A549 (cell line): ENCODE measurements around the gene HES4. TPM values are rescaled to one million over a fixed set of nuclear protein-coding genes. Genes with fewer than 3 reads are reported as not detected.

Source experiments
- ATAC-seq, 2 experiments: fragments of 200-7000 bp in 1 of 2; fragments of >200 bp in 1 of 2; cut with Nextera tagmentation in 1 of 2; cut with Tn5 transposase in 1 of 2; 3 replicates each; pipeline versions ENCODE4 v1.8.0 to v1.9.1; 2018 to 2020; ENCODE audit warnings: mild to moderate bottlenecking in 1 of 2, moderate library complexity in 1 of 2
- CTCF ChIA-PET: fragments of 300-600 bp; sonication (Branson Sonifier 250); formaldehyde crosslinking; extraction: SDS; loops from one replicate; lab custom pipeline; 2021; ENCODE audit warnings: antibody characterized with exemption, inconsistent platforms; lab: Yijun Ruan, JAX
- POLR2A ChIA-PET: fragments of 350-600 bp; formaldehyde crosslinking; extraction: SDS; loops from one replicate; lab custom pipeline; 2021; ENCODE audit warnings: antibody characterized with exemption, inconsistent platforms; lab: Yijun Ruan, JAX
- DNase-seq, 2 experiments: peaks; one replicate each; pipeline versions ENCODE4 v3.0.0 to v3.0.0-alpha.2; 2011 to 2016; ENCODE audit warnings: low read depth in 1 of 2, low spot score in 1 of 2
- FAIRE-seq: peaks from 2 replicates; lab custom pipeline; 2011; peaks lifted over from hg19 to GRCh38; lab: Jason Lieb, UNC
- H3K27ac ChIP-seq, 2 experiments: fragments of >200 bp; sonication (Bioruptor Twin); formaldehyde crosslinking; 3 replicates each; pipeline ENCODE4 v1.5.1; 2016 to 2017
- H3K4me1 ChIP-seq: fragments of >200 bp; sonication (Bioruptor Twin); formaldehyde crosslinking; 3 replicates; pipeline ENCODE4 v1.6.1; 2016
- H3K4me2 ChIP-seq: fragments of >200 bp; sonication (Bioruptor Twin); formaldehyde crosslinking; 3 replicates; pipeline ENCODE4 v1.6.1; 2016
- H3K4me3 ChIP-seq: fragments of >200 bp; sonication (Bioruptor Twin); formaldehyde crosslinking; 3 replicates; pipeline ENCODE4 v1.5.1; 2016
- H3K9me3 ChIP-seq: fragments of >200 bp; sonication (Bioruptor Twin); formaldehyde crosslinking; 3 replicates; pipeline ENCODE4 v1.6.1; 2016
- CBX2 ChIP-seq: fragments of 200-600 bp; sonication (generic); IDR thresholded peaks from 2 replicates; pipeline ENCODE4 v1.6.1; 2016; ENCODE audit warnings: low read depth, mild to moderate bottlenecking, borderline replicate concordance
- CBX8 ChIP-seq: fragments of 200-600 bp; sonication (generic); IDR thresholded peaks from 2 replicates; pipeline ENCODE4 v1.6.1; 2016
- CHD2 ChIP-seq: fragments of 150-350 bp; IDR thresholded peaks from 2 replicates; pipeline ENCODE4 v1.6.1; 2014; ENCODE audit warnings: low read length; ENCODE audit not compliant: partially characterized antibody
- EHF ChIP-seq: fragments of 250-450 bp; sonication (Bioruptor Pico); IDR thresholded peaks from 2 replicates; pipeline ENCODE4 v1.5.0; 2020; ENCODE audit warnings: mild to moderate bottlenecking
- EP300 ChIP-seq, 2 experiments: fragments of >200 bp; sonication (Bioruptor Twin); formaldehyde crosslinking; IDR thresholded peaks; 2 replicates in 1 of 2; 3 replicates in 1 of 2; pipeline ENCODE4 v1.6.1; 2016 to 2017
- FOSL2 ChIP-seq, 2 experiments: fragments of 450-650 bp in 1 of 2; fragments of >200 bp in 1 of 2; sonication (Bioruptor Twin) in 1 of 2; formaldehyde crosslinking; IDR thresholded peaks; 2 replicates each; pipeline versions ENCODE4 v1.5.0 to v1.6.1; 2016 to 2020; ENCODE audit warnings: mild to moderate bottlenecking in 1 of 2, moderate library complexity in 1 of 2
- HOXA7 ChIP-seq: fragments of 250-450 bp; sonication (Bioruptor Pico); IDR thresholded peaks from 2 replicates; pipeline ENCODE4 v1.5.0; 2020; ENCODE audit warnings: mild to moderate bottlenecking, moderate library complexity
- JUN ChIP-seq, 2 experiments: fragments of >200 bp; sonication (Bioruptor Twin); formaldehyde crosslinking; IDR thresholded peaks; 2 replicates in 1 of 2; 3 replicates in 1 of 2; pipeline ENCODE4 v1.6.1; 2016 to 2017
- KDM1A ChIP-seq: fragments of 200-600 bp; sonication (generic); IDR thresholded peaks from 2 replicates; pipeline ENCODE4 v1.6.1; 2016; ENCODE audit warnings: low read depth, mild to moderate bottlenecking
- MYC ChIP-seq: IDR thresholded peaks from 2 replicates; pipeline ENCODE4 v1.6.1; 2012; ENCODE audit warnings: mild to moderate bottlenecking, inconsistent platforms, low read length, improper control_type of control experiment, borderline replicate concordance
- NPAS2 ChIP-seq: fragments of 250-450 bp; sonication (Bioruptor Pico); IDR thresholded peaks from 2 replicates; pipeline ENCODE4 v1.8.0; 2022; ENCODE audit warnings: mild to moderate bottlenecking, moderate library complexity, borderline replicate concordance
- POLR2AphosphoS2 ChIP-seq: conservative IDR thresholded peaks from 2 replicates; pipeline ENCODE4 v1.6.1; 2012; ENCODE audit warnings: low read length, improper control_type of control experiment, inconsistent platforms
- RARB ChIP-seq: fragments of 250-450 bp; sonication (Bioruptor Pico); IDR thresholded peaks from 2 replicates; pipeline ENCODE4 v1.8.0; 2021; ENCODE audit warnings: mild to moderate bottlenecking, moderate library complexity
- SREBF2 ChIP-seq: fragments of 450-650 bp; IDR thresholded peaks from 2 replicates; pipeline ENCODE4 v1.6.1; 2014; ENCODE audit warnings: mild to moderate bottlenecking, moderate library complexity
- TP53 ChIP-seq: fragments of 250-450 bp; sonication (Bioruptor Pico); IDR thresholded peaks from 2 replicates; pipeline ENCODE4 v1.5.0; 2021; ENCODE audit warnings: mild to moderate bottlenecking, moderate library complexity
- ZC3H11A ChIP-seq: fragments of 450-650 bp; IDR thresholded peaks from 2 replicates; pipeline ENCODE4 v1.6.1; 2014; ENCODE audit warnings: antibody characterized with exemption, mild to moderate bottlenecking
- ZNF302 ChIP-seq: fragments of 250-450 bp; sonication (Bioruptor Pico); IDR thresholded peaks from 2 replicates; pipeline ENCODE4 v1.9.0; 2021; ENCODE audit warnings: inconsistent platforms, mild to moderate bottlenecking, moderate library complexity
- ZSCAN20 ChIP-seq: fragments of 250-450 bp; sonication (Bioruptor Pico); IDR thresholded peaks from 2 replicates; pipeline ENCODE4 v1.8.0; 2022; ENCODE audit warnings: mild to moderate bottlenecking, moderate library complexity
- WGBS: methylation state at CpG from one replicate; pipeline ENCODE4 v1.1.6; 2017; ENCODE audit errors: missing lambda C conversion rate; 5-methylcytosine and 5-hydroxymethylcytosine counted together
- polyA plus RNA-seq, 4 experiments: library from polyadenylated mRNA; depleted of rRNA in 3 of 4; stranded (reverse); fragments of >200 nt; fragmentation: RNase III in 1 of 4; extraction: RNeasy Plus Mini Kit Qiagen cat#74134 plus additional on column Dnase treatment in 1 of 4; gene quantifications; 2 replicates in 3 of 4; 3 replicates in 1 of 4; pipeline ENCODE4 v1.2.3, GENCODE V29; 2011 to 2017
- TF ChIP-seq, protein P1 (sequence below): IDR thresholded peaks from 2 replicates; pipeline ENCODE4 v1.6.1; 2012; ENCODE audit warnings: low read depth, borderline replicate concordance
- TF ChIP-seq, protein P2 (sequence below): fragments of 450-650 bp; IDR thresholded peaks from 2 replicates; pipeline ENCODE4 v1.6.1; 2014; ENCODE audit warnings: antibody characterized with exemption
- TF ChIP-seq, protein P3 (sequence below): IDR thresholded peaks from 2 replicates; pipeline ENCODE4 v1.6.1; 2012
- TF ChIP-seq, protein P4 (sequence below): fragments of 250-450 bp; sonication (Bioruptor Pico); IDR thresholded peaks from 2 replicates; pipeline ENCODE4 v1.5.0; 2021; ENCODE audit warnings: mild to moderate bottlenecking, moderate library complexity, borderline replicate concordance

HES4 gene
- polyA plus RNA-seq, 2 of the 4 experiments (the other 2 are of a cell fraction) = 5.9 to 8.4 TPM

DNA sequence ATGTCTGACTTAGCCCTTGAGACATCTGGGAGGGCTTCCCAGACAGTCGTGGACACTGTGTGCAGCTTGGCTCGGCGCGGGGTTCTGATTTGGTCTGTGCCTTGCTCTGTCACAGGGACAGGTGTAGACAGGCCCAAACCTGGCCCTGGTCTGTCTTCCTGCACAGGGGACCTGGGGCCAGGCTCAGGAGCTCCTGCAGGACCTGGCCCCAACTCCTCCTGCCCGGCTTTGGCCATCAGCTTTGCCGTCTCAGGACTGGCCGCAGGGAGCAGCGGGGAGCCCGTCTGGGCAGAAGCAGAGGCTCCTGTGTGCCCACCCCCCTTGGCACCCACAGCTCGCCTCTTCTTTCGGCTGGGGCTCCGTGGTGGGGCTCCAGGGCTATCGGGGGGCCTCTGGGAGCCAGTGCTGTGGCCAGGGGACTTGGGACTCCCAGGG is 19.7 kb downstream of the HES4 start (continued):
- TF ChIP-seq, protein P1, sequence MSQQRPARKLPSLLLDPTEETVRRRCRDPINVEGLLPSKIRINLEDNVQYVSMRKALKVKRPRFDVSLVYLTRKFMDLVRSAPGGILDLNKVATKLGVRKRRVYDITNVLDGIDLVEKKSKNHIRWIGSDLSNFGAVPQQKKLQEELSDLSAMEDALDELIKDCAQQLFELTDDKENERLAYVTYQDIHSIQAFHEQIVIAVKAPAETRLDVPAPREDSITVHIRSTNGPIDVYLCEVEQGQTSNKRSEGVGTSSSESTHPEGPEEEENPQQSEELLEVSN = no peak
- no peak for TF ChIP-seq MYC
- TF ChIP-seq, protein P2, sequence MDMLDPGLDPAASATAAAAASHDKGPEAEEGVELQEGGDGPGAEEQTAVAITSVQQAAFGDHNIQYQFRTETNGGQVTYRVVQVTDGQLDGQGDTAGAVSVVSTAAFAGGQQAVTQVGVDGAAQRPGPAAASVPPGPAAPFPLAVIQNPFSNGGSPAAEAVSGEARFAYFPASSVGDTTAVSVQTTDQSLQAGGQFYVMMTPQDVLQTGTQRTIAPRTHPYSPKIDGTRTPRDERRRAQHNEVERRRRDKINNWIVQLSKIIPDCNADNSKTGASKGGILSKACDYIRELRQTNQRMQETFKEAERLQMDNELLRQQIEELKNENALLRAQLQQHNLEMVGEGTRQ = no peak

DNA sequence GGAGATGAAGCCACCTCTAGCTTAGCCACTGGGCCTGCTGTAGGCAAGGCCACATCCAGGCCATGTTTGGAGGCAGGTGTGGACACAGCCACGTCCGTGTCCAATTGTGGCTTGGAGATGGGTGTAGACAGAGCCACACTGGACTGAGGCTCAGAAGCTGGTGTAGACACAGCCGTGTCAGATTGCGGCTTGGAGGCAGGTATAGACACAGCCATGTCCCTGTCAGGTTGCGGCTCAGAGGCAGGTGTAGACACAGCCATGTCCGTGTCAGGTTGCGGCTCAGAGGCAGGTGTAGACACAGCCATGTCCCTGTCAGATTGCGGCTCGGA is 20.2 kb downstream of the HES4 start:
- H3K4me2 ChIP-seq = no peak overlapping the region

DNA sequence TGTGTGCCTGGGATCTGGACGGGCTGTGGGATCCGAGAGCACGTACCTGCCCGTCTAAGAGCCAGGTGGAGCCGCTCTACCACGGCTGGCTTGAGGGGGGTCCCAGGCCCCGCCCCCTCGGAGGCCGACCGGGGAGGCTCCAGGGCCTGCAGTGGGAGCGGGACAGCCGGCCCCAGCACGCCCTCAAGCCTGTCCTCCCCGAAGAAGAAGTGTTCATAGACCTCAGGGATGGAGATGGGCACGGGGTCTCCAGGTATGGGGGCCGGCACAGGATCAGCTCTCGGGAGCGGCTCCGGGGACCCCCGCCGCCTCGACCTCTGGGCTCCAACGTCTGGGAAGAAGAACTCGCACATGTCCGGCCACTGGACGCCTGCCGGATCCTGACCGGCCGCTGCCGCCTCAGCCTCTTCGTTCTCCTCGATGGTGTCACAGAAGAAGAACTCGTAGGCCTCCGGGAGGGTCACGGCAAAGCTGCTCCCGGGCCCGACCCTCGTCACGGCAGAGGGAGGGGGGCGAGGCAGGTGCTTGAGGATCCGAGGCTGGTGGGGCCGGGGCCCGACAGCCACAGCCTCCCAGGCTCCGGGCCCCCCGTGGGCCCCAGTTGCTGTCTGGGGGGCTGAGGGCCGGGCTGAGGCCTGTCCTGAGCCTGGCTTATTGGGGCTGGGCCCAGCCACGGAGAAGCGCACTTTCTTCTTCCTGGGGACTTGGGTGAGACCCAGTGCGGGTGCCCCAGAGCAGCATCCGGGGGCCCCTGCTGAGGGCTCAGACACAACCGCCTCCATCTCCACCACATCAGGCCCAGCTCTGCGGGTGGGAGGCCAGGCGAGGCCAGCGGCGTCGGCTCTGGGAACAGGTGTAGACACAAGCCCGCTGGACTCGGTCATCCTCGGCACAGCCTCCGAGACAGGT is 20.8 kb downstream of the HES4 start:
- H3K4me3 ChIP-seq = no peak overlapping the region
- ATAC-seq (no peak), FAIRE-seq (no peak), DNase-seq (no peak)
- peaks cover 7% of the 10 kb centered on the region; the same call in 1 of the 3 replicates for H3K4me1 ChIP-seq
- ChIA-PET CTCF (interaction anchor here (6.2 to 7.6 kb wide), 2 partner anchors 24 to 83 kb away, joined by 52 to 126 read pairs; no protein-coding TSS in a partner anchor), POLR2A (no interaction called here)
- H3K9me3 ChIP-seq = no peaks in the 10 kb centered on the region
- WGBS = 83% methylated on average over 23 of the region's 60 CpGs
- no peak overlapping the region for H3K27ac ChIP-seq
- no peak for TF ChIP-seq EHF
- TF ChIP-seq, protein P3, sequence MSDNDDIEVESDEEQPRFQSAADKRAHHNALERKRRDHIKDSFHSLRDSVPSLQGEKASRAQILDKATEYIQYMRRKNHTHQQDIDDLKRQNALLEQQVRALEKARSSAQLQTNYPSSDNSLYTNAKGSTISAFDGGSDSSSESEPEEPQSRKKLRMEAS = no peak
- no peak for TF ChIP-seq ZNF302 (CRISPR knock-in tag)
- no peak for TF ChIP-seq TP53
- no peak overlapping the region for H3K4me2 ChIP-seq

More for the DNA sequence above, 20.2 kb downstream of the HES4 start:
- H3K4me1 ChIP-seq = peaks cover 7% of the 10 kb centered on the region; the same call in 1 of the 3 replicates
- no peak for FAIRE-seq
- no peak overlapping the region for H3K27ac ChIP-seq
- no peak for ATAC-seq
- no peak for DNase-seq
- TF ChIP-seq POLR2AphosphoS2 = no peak
- TF ChIP-seq ZNF302 (CRISPR knock-in tag) = no peak
- no peak for TF ChIP-seq CBX8
- TF ChIP-seq, protein P3 = no peak
- no peak for TF ChIP-seq KDM1A
- TF ChIP-seq, protein P4, sequence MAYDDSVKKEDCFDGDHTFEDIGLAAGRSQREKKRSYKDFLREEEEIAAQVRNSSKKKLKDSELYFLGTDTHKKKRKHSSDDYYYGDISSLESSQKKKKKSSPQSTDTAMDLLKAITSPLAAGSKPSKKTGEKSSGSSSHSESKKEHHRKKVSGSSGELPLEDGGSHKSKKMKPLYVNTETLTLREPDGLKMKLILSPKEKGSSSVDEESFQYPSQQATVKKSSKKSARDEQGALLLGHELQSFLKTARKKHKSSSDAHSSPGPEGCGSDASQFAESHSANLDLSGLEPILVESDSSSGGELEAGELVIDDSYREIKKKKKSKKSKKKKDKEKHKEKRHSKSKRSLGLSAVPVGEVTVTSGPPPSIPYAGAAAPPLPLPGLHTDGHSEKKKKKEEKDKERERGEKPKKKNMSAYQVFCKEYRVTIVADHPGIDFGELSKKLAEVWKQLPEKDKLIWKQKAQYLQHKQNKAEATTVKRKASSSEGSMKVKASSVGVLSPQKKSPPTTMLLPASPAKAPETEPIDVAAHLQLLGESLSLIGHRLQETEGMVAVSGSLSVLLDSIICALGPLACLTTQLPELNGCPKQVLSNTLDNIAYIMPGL (CRISPR knock-in tag) = no peak
- no peak for TF ChIP-seq FOSL2 (IDR thresholded peaks at IDR 0.05)
- TF ChIP-seq FOSL2 (CRISPR knock-in tag; IDR thresholded peaks at IDR 0.05) = no peak
- no peak overlapping the region for H3K4me3 ChIP-seq
- POLR2A ChIA-PET = no interaction called here
- H3K9me3 ChIP-seq = no peaks in the 10 kb centered on the region
- 92% methylated on average over 5 of the region's 9 CpGs for WGBS
- CTCF ChIA-PET = interaction anchor here (6.2 to 7.6 kb wide), 2 partner anchors 23 to 83 kb away, joined by 52 to 126 read pairs; no protein-coding TSS in a partner anchor

DNA sequence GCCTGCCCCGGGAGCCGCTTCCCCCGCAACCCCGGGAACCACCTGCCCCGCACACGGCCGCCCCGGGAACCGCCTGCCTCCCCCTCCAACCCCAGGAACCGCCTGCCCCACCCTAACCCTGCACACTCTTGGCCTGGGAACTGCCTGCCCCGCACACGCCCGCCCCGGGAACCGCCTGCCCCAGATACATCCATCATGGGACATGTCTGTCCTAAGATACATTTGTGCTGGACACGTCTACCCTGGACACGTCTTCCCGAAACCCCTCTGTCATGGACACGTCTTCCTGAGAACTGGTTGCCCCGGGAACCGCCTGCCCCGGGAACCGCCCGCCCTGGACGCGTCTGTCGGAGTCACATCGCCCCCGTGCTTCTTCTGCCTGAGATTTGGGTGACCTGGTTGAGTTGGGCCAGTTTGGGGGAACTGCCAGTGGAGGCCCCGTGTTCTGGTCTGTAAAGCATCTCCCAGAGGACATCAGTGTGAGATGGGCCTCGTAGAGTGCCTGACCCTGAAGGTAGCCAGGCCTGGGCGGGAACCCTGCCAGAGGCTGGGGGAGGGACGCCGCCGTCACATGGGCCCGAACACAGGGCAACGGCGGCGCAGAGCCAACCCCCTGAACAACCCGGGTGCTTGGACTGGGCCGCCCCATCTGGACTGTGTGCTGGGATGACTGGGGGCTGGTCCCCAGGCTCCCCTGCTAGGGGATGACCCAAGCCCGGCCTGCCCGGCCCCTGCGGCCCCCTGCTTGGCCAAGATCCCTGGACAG is 21.6 kb downstream of the HES4 start:
- ATAC-seq = 0 out of 6 replicates have a peak, but pooled peaks of 1 of the 2 experiments have one; percentile 10
- Histone ChIP-seq H3K4me3 (no peak overlapping the region), H3K4me1 (peaks cover 7% of the 10 kb centered on the region; the same call in 1 of the 3 replicates), H3K27ac (0 out of 6 replicates have a peak overlapping the region, but pooled peaks of 1 of the 2 experiments have one; percentile 66), H3K9me3 (no peaks in the 10 kb centered on the region), H3K4me2 (peak overlapping the region; percentile 48; the same call in 1 of the 3 replicates)
- POLR2A ChIA-PET = no interaction called here
- no peak for FAIRE-seq
- 67% methylated on average over 20 of the region's 44 CpGs for WGBS
- TF ChIP-seq CBX8 (no peak), CHD2 (no peak), MYC (no peak), ZC3H11A (no peak), ZSCAN20 (CRISPR knock-in tag) (no peak), NPAS2 (CRISPR knock-in tag) (no peak), EP300 (IDR thresholded peaks at IDR 0.05) (no peak), JUN (IDR thresholded peaks at IDR 0.05) (no peak), HOXA7 (CRISPR knock-in tag) (no peak), SREBF2 (no peak), CBX2 (no peak), RARB (CRISPR knock-in tag) (no peak)
- TF ChIP-seq, protein P2 = no peak
- no peak for DNase-seq
- CTCF ChIA-PET = no interaction called here
